ENCODE measurements around the gene IGFLR1. TPM values are rescaled to one million over a fixed set of nuclear protein-coding genes. Genes with fewer than 3 reads are reported as not detected.

The IGFLR1 gene
- total RNA-seq, 1 donor from 2014 or later, result 6.3 TPM

DNA sequence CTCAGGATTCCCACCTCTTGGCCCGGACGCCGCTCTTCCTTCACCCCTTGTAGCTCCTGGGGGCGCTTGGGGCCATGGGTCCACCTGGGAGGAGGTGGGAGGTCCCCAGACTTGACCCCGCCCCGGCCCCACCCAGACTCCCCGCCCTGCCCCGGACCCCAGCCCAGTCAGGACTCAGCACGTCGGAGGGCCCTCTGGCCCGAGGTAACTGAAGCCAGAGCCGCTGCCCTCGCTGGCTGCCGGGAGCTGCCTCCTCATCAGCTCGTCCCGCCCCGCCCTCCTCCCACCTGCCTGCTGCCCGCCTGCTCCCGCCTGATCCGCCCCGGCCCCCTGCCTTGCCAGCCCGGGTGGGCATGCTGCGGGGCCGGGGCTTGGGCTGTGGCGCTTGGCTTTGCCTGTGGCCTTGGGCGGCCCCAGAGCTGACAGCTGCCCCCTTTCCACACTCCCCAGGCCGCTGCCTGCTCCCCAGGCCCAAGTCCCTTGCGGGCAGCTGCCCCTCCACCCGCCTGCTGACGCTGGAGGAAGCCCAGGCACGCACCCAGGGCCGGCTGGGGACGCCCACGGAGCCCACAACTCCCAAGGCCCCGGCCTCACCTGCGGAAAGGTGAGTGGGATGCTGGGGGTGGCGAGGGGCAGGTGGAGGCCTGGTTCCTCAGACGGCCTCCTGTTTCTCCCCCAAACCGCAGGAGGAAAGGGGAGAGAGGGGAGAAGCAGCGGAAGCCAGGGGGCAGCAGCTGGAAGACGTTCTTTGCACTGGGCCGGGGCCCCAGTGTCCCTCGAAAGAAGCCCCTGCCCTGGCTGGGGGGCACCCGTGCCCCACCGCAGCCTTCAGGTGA, 42.5 kb upstream of the IGFLR1 start:
- DNase-seq (ENCODE audit: low read depth, low spot score), result no peak
- H3K36me3 Mint-ChIP-seq (ENCODE audit: low read depth), result peaks cover 3% of the 10 kb centered on the region
- no peaks in the 10 kb centered on the region for H3K9me3 Mint-ChIP-seq
- no peak overlapping the region for H3K4me3 Mint-ChIP-seq
- no peak overlapping the region for H3K27ac Mint-ChIP-seq (ENCODE audit: unreplicated experiment)
- TF ChIP-seq, protein P1, sequence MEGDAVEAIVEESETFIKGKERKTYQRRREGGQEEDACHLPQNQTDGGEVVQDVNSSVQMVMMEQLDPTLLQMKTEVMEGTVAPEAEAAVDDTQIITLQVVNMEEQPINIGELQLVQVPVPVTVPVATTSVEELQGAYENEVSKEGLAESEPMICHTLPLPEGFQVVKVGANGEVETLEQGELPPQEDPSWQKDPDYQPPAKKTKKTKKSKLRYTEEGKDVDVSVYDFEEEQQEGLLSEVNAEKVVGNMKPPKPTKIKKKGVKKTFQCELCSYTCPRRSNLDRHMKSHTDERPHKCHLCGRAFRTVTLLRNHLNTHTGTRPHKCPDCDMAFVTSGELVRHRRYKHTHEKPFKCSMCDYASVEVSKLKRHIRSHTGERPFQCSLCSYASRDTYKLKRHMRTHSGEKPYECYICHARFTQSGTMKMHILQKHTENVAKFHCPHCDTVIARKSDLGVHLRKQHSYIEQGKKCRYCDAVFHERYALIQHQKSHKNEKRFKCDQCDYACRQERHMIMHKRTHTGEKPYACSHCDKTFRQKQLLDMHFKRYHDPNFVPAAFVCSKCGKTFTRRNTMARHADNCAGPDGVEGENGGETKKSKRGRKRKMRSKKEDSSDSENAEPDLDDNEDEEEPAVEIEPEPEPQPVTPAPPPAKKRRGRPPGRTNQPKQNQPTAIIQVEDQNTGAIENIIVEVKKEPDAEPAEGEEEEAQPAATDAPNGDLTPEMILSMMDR (conservative IDR thresholded peaks at IDR 0.05), result no peak
- H3K4me1 Mint-ChIP-seq, result peaks cover 7% of the 10 kb centered on the region
- no peaks in the 10 kb centered on the region for H3K27me3 Mint-ChIP-seq (ENCODE audit: low read depth)

GRCh38 chr19:35783469-35784434, 41.5 kb upstream of the IGFLR1 start:
- Mint-ChIP-seq H3K9me3 (no peaks in the 10 kb centered on the region), H3K4me3 (no peak overlapping the region), H3K4me1 (peaks cover 7% of the 10 kb centered on the region), H3K27me3 (ENCODE audit: low read depth) (no peaks in the 10 kb centered on the region), H3K36me3 (ENCODE audit: low read depth) (peaks cover 3% of the 10 kb centered on the region), H3K27ac (ENCODE audit: unreplicated experiment) (no peak overlapping the region)
- TF ChIP-seq, protein P1 (conservative IDR thresholded peaks at IDR 0.05), result no peak
- DNase-seq (ENCODE audit: low read depth, low spot score), result no peak

DNA sequence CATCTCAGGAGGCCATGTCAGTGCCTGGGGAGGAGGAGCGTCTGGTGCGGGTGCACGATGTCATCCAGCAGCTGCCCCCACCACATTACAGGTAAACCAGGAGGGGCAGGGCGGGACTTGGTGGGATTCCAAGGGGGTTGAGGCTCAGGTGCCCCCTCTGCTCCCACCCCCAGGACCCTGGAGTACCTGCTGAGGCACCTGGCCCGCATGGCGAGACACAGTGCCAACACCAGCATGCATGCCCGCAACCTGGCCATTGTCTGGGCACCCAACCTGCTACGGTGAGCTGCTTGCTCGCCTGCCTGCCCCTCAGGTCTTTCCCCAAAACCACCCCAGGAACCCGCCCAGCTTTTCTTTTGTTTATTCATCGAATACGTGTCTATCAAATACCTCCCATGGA, 40.3 kb upstream of the IGFLR1 start:
- TF ChIP-seq, protein P1 (conservative IDR thresholded peaks at IDR 0.05), result no peak
- no peak for DNase-seq (ENCODE audit: low read depth, low spot score)
- no peak overlapping the region for H3K27ac Mint-ChIP-seq (ENCODE audit: unreplicated experiment)
- no peaks in the 10 kb centered on the region for H3K27me3 Mint-ChIP-seq (ENCODE audit: low read depth)
- H3K36me3 Mint-ChIP-seq (ENCODE audit: low read depth), result peaks cover 3% of the 10 kb centered on the region
- H3K4me1 Mint-ChIP-seq, result peaks cover 12% of the 10 kb centered on the region
- H3K9me3 Mint-ChIP-seq, result no peaks in the 10 kb centered on the region
- H3K4me3 Mint-ChIP-seq, result no peak overlapping the region

DNA sequence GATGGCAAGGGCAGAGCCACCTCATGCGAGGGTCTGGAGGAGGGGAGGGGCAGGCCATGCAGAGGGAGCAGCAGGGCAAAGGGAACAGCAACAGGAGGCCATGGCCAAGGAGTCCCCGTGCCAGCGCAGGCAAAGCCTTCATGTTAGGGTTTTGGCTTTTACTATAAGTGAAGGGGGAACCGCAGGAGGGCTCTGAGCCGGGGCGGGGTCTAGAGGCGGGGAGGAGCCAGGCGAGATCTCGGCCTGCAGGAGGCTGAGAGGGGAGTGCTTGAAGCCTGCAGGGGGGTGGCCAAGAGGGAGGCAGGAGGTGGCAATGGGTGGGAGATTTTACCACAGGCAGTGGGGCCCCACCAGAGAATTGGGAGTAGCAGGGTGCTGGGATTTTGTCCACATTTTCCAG, 39.4 kb upstream of the IGFLR1 start:
- H3K27me3 Mint-ChIP-seq (ENCODE audit: low read depth), result no peaks in the 10 kb centered on the region
- no peak for DNase-seq (ENCODE audit: low read depth, low spot score)
- peaks cover 21% of the 10 kb centered on the region for H3K4me1 Mint-ChIP-seq
- H3K4me3 Mint-ChIP-seq, result no peak overlapping the region
- peaks cover 3% of the 10 kb centered on the region for H3K36me3 Mint-ChIP-seq (ENCODE audit: low read depth)
- TF ChIP-seq, protein P1 (conservative IDR thresholded peaks at IDR 0.05), result no peak
- no peak overlapping the region for H3K27ac Mint-ChIP-seq (ENCODE audit: unreplicated experiment)
- no peaks in the 10 kb centered on the region for H3K9me3 Mint-ChIP-seq

DNA sequence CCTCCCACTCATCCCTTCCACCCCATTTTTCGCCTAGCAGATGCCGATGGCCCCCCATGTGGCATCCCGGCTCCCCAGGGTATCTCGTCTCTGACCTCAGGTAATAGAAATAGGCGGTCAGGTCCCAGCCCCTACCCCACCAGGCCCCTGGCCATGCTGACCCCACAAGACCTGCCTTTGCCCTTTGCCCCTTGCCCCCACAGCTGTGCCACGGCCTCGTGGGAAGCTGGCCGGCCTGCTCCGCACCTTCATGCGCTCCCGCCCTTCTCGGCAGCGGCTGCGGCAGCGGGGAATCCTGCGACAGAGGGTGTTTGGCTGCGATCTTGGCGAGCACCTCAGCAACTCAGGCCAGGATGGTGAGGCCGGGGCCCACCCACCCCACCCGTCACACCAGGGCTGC, 38.5 kb upstream of the IGFLR1 start:
- Mint-ChIP-seq H3K36me3 (ENCODE audit: low read depth) (peaks cover 3% of the 10 kb centered on the region), H3K4me1 (peaks cover 28% of the 10 kb centered on the region)
- DNase-seq (ENCODE audit: low read depth, low spot score), result no peak

More for the DNA sequence above, 38.5 kb upstream of the IGFLR1 start:
- TF ChIP-seq, protein P1 (conservative IDR thresholded peaks at IDR 0.05), result no peak
- H3K4me3 Mint-ChIP-seq, result no peak overlapping the region
- H3K27me3 Mint-ChIP-seq (ENCODE audit: low read depth), result no peaks in the 10 kb centered on the region
- no peaks in the 10 kb centered on the region for H3K9me3 Mint-ChIP-seq
- H3K27ac Mint-ChIP-seq (ENCODE audit: unreplicated experiment), result no peak overlapping the region
